ENCODE data around the gene DPH1. TPM values are rescaled to one million over a fixed set of nuclear protein-coding genes. Genes with fewer than 3 reads are reported as not detected.

Gene DPH1
- total RNA-seq, 2 experiments from 2014 or later = 28.4 to 28.8 TPM

GRCh38 chr17:2058586-2059546 is 28.9 kb downstream of the DPH1 start:
- no peaks in the 10 kb centered on the region for H3K9me3 Mint-ChIP-seq
- H3K36me3 Mint-ChIP-seq (ENCODE audit: low read depth) = peaks cover 45% of the 10 kb centered on the region
- peak overlapping the region; percentile 47 for H3K27ac Mint-ChIP-seq
- DNase-seq = peak; percentile 77
- H3K27me3 Mint-ChIP-seq = peaks cover 1% of the 10 kb centered on the region
- ChIA-PET POLR2A (interaction anchor here (0.7 to 5.9 kb wide), 10 partner anchors 11 to 225 kb away, joined by 3 to 94 read pairs (median 4); no protein-coding TSS in a partner anchor), CTCF (interaction anchor here (0.9 to 7.9 kb wide), 22 partner anchors 11 to 289 kb away, joined by 3 to 210 read pairs (median 4); partner anchors contain the start of gene TSR1)
- H3K4me1 Mint-ChIP-seq = peaks cover 45% of the 10 kb centered on the region
- H3K4me3 Mint-ChIP-seq = peak overlapping the region; percentile 44

GRCh38 chr17:2059547-2060384 is 29.8 kb downstream of the DPH1 start:
- peaks cover 47% of the 10 kb centered on the region for H3K4me1 Mint-ChIP-seq
- DNase-seq = no peak
- H3K4me3 Mint-ChIP-seq = peak overlapping the region; percentile 30
- no peaks in the 10 kb centered on the region for H3K9me3 Mint-ChIP-seq
- H3K27me3 Mint-ChIP-seq = peaks cover 1% of the 10 kb centered on the region
- peaks cover 51% of the 10 kb centered on the region for H3K36me3 Mint-ChIP-seq (ENCODE audit: low read depth)
- CTCF ChIA-PET = interaction anchor here (0.9 to 7.9 kb wide), 5 partner anchors 10 to 223 kb away, joined by 4 to 210 read pairs (median 63); no protein-coding TSS in a partner anchor
- POLR2A ChIA-PET = interaction anchor here (0.6 to 5.9 kb wide), 10 partner anchors 11 to 206 kb away, joined by 3 to 94 read pairs (median 4); no protein-coding TSS in a partner anchor
- no peak overlapping the region for H3K27ac Mint-ChIP-seq

- CTCF ChIA-PET = interaction anchor here (0.9 to 7.9 kb wide), 4 partner anchors 10 to 219 kb away, joined by 4 to 210 read pairs (median 52); no protein-coding TSS in a partner anchor
Observed at GRCh38 chr17:2060385-2060658, 30.4 kb downstream of the DPH1 start.

DNA sequence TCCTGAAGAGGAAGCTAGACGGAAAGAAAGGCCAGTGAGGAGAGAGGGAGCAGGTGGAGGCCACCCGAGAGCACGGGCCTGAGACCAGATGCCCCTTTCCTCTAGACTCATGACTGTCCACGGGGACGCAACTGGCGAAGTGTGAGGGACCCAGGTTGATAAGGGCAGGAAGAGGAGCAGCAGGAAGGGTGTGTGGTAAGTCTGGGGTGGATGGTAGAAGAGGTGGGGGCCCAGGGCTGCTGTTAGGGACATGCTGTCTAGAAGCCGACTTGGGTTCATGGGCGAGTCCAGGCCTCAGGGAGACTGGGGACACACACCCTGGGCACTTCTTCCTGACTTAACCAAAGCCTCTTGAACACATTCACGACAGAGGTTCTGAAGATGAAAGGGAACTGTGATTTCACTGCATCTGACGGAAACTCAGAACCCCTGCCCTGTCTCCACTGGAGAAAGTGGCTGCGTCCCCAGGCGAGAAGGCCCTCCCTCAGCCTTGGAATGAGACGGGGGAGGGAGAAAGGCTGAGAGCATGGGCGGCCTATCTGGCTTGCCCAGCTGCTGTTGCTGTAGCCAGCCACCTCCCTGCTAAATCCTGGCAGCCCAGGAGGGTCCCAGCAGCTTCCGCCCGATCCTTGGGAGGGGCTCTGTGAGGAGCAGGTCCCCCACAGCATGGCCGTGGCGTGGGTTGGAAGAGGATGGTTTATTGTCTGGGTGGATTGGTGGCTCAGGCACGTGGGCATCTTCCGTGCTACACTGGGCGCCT is 30.9 kb downstream of the DPH1 start:
- POLR2A ChIA-PET = interaction anchor here (1.0 to 5.9 kb wide), 4 partner anchors 9 to 184 kb away, joined by 3 to 58 read pairs (median 12); no protein-coding TSS in a partner anchor

More at GRCh38 chr17:2060385-2060658, 30.4 kb downstream of the DPH1 start:
- H3K27me3 Mint-ChIP-seq = peaks cover 1% of the 10 kb centered on the region
- peaks cover 52% of the 10 kb centered on the region for H3K4me1 Mint-ChIP-seq
- peaks cover 56% of the 10 kb centered on the region for H3K36me3 Mint-ChIP-seq (ENCODE audit: low read depth)
- no peak overlapping the region for H3K27ac Mint-ChIP-seq
- no peak for DNase-seq
- no peak overlapping the region for H3K4me3 Mint-ChIP-seq
- POLR2A ChIA-PET = interaction anchor here (0.6 to 5.9 kb wide), 5 partner anchors 10 to 185 kb away, joined by 3 to 58 read pairs (median 5); no protein-coding TSS in a partner anchor
- no peaks in the 10 kb centered on the region for H3K9me3 Mint-ChIP-seq

DNA sequence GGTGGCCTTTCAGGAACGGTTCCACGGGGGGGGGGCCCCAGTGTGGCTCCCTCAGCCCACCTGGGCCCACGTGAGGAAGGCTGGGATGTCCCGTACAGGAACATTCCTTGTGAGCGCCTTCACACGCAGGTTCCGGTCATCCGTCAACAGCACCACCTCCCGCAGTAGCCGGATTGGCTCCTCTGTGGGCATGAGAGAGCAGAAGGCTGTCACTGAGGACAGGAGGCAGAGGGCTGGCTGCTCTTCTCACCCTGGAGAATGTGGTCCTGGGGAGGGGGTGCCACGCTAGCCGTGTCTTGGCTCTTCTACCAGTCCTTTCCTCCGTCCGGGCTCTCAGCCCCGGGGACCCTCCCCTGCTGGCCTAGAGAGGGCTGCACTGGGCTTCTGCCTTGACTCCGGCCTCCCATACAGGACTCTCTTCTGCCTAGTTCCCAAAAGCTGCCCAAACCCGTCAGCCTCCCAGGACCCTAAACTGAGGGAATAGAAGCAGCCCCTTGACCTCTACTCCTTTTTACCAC is 31.5 kb downstream of the DPH1 start:
- Mint-ChIP-seq H3K9me3 (no peaks in the 10 kb centered on the region), H3K27ac (peak overlapping the region; percentile 52), H3K4me1 (peaks cover 63% of the 10 kb centered on the region), H3K4me3 (no peak overlapping the region), H3K27me3 (peaks cover 1% of the 10 kb centered on the region), H3K36me3 (ENCODE audit: low read depth) (peaks cover 66% of the 10 kb centered on the region)
- no peak for DNase-seq
- CTCF ChIA-PET = interaction anchor here (4.9 kb wide), 1 partner anchor 9 kb away, joined by 37 read pairs; no protein-coding TSS in a partner anchor
- POLR2A ChIA-PET = interaction anchor here (1.8 kb wide), 1 partner anchor 26 kb away, joined by 5 read pairs; no protein-coding TSS in a partner anchor

More for the DNA sequence above, 30.9 kb downstream of the DPH1 start:
- peaks cover 60% of the 10 kb centered on the region for H3K36me3 Mint-ChIP-seq (ENCODE audit: low read depth)
- no peak overlapping the region for H3K4me3 Mint-ChIP-seq
- DNase-seq = no peak
- H3K27ac Mint-ChIP-seq = no peak overlapping the region
- CTCF ChIA-PET = interaction anchor here (0.9 to 7.9 kb wide), 3 partner anchors 9 to 219 kb away, joined by 4 to 210 read pairs (median 37); no protein-coding TSS in a partner anchor
- peaks cover 1% of the 10 kb centered on the region for H3K27me3 Mint-ChIP-seq
- peaks cover 58% of the 10 kb centered on the region for H3K4me1 Mint-ChIP-seq
- no peaks in the 10 kb centered on the region for H3K9me3 Mint-ChIP-seq

- ChIA-PET CTCF (interaction anchor here (2.0 to 3.2 kb wide), 2 partner anchors 8 to 177 kb away, joined by 6 to 16 read pairs; partner anchors contain the start of gene HIC1), POLR2A (interaction anchor here (3.7 kb wide), 1 partner anchor 27 kb away, joined by 17 read pairs; no protein-coding TSS in a partner anchor)
- H3K4me1 Mint-ChIP-seq = peaks cover 68% of the 10 kb centered on the region
- peaks cover 1% of the 10 kb centered on the region for H3K27me3 Mint-ChIP-seq
- no peak overlapping the region for H3K4me3 Mint-ChIP-seq
- peaks cover 68% of the 10 kb centered on the region for H3K36me3 Mint-ChIP-seq (ENCODE audit: low read depth)
- no peak for DNase-seq
- H3K9me3 Mint-ChIP-seq = no peaks in the 10 kb centered on the region
- H3K27ac Mint-ChIP-seq = peak overlapping the region; percentile 51
Observed at GRCh38 chr17:2062571-2063183, 32.7 kb downstream of the DPH1 start.

- Mint-ChIP-seq H3K27ac (peak overlapping the region; percentile 65), H3K4me1 (peaks cover 76% of the 10 kb centered on the region), H3K9me3 (no peaks in the 10 kb centered on the region), H3K4me3 (no peak overlapping the region), H3K36me3 (ENCODE audit: low read depth) (peaks cover 72% of the 10 kb centered on the region), H3K27me3 (no peaks in the 10 kb centered on the region)
- ChIA-PET POLR2A (interaction anchor here (1.0 to 3.7 kb wide), 6 partner anchors 8 to 202 kb away, joined by 3 to 17 read pairs (median 5); no protein-coding TSS in a partner anchor), CTCF (interaction anchor here (0.8 to 3.2 kb wide), 6 partner anchors 9 to 203 kb away, joined by 4 to 22 read pairs (median 6); partner anchors contain the start of gene HIC1)
- DNase-seq = no peak
Observed at GRCh38 chr17:2063261-2064146, 33.6 kb downstream of the DPH1 start.

- no peak overlapping the region for H3K4me3 Mint-ChIP-seq
- H3K27ac Mint-ChIP-seq = peak overlapping the region; percentile 74
- H3K36me3 Mint-ChIP-seq (ENCODE audit: low read depth) = peaks cover 77% of the 10 kb centered on the region
Observed at GRCh38 chr17:2064147-2064489, 34.2 kb downstream of the DPH1 start.

DNA sequence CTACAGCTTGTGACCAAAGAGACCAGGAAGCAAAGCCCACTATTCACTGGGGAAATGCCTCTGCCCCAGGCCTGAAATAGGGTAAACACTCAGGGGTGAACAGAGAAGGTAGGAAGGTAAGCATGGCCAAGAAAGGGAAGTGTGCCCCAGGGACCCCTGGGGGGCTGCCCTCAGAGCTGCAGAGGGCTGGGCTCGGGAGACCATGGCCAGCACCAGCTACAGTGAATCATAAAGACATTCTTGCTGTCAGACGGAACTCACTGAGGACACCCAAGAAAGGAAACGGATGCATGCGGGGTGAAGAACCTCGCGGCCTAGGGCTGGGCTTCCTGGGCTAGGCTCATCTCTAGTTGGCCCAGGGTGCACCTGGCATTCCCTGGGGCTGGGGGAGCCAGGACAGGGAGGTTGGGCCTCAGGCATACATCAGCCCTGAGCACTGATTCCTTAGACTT is 34.6 kb downstream of the DPH1 start:
- H3K4me3 Mint-ChIP-seq = no peak overlapping the region

More at GRCh38 chr17:2064147-2064489, 34.2 kb downstream of the DPH1 start:
- DNase-seq = no peak
- H3K4me1 Mint-ChIP-seq = peaks cover 82% of the 10 kb centered on the region
- H3K9me3 Mint-ChIP-seq = no peaks in the 10 kb centered on the region
- ChIA-PET CTCF (interaction anchor here (0.8 to 3.2 kb wide), 7 partner anchors 10 to 203 kb away, joined by 4 to 22 read pairs (median 6); partner anchors contain the start of gene HIC1), POLR2A (interaction anchor here (1.0 to 3.7 kb wide), 6 partner anchors 9 to 202 kb away, joined by 3 to 17 read pairs (median 5); no protein-coding TSS in a partner anchor)
- H3K27me3 Mint-ChIP-seq = no peaks in the 10 kb centered on the region

More for the DNA sequence above, 34.6 kb downstream of the DPH1 start:
- CTCF ChIA-PET = interaction anchor here (0.8 to 3.2 kb wide), 7 partner anchors 10 to 202 kb away, joined by 4 to 22 read pairs (median 6); partner anchors contain the start of gene HIC1
- Mint-ChIP-seq H3K9me3 (no peaks in the 10 kb centered on the region), H3K27ac (peak overlapping the region; percentile 74), H3K4me1 (peaks cover 84% of the 10 kb centered on the region), H3K27me3 (no peaks in the 10 kb centered on the region), H3K36me3 (ENCODE audit: low read depth) (peaks cover 74% of the 10 kb centered on the region)
- no peak for DNase-seq
- POLR2A ChIA-PET = interaction anchor here (1.0 to 3.7 kb wide), 7 partner anchors 9 to 201 kb away, joined by 3 to 17 read pairs (median 5); no protein-coding TSS in a partner anchor

Data from activated CD4-positive, alpha-beta memory T cell treated with anti-CD3 and anti-CD28 coated beads, Interleukin-2, amount 10 ng/mL, durations not matched to agents 7 days and 5 days (primary cell).